ENCODE results near the gene NRXN2.

NRXN2 gene

DNA sequence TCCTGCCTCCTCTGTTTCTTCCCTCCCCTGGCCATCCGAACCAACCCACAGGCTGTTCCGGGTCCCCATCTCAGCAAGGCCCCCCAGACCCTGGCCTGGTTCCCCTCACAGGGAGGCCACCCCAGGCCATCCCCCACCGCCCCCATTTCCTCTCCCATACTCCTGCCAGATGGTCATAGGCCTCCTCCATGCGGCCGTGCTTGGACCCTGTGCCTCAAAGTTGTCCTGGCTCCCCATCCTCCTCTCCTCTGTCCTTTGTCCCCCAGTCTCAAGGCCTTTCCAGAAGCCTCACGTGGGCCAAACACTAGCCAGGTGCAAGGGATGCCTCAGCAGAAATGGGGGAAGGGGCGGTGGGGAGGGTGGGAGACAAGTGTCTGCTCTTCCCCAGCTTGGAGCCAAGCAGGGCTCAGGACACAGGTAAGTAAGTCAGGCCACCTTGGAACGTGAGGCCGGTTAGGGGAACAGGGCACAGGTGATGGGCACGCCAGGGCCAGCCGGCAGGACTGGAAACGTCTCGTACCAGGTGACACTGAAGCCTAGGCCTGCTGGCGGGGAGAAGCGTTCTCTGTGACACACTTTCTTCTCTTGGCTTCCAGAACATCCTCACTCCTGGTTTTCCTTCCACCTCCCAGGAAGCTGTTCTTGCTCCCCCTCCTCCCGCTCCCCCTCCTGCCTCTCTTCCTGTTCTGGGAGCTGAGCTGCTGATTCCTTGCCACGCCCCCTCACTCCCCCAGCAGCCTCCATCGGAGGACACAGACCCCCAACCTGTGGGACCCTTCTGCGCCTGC, 163.5 kb downstream of the NRXN2 start:
- Histone ChIP-seq H3K9me3 (ENCODE audit: control insufficient read depth, low read length) (no peaks in the 10 kb centered on the region), H3K4me3 (ENCODE audit: insufficient read depth, low read depth, low read length) (no peak overlapping the region)
- whole genome bisulfite sequencing, 2 experiments = 74 to 75% methylated on average over 19 of the region's 19 CpGs

DNA sequence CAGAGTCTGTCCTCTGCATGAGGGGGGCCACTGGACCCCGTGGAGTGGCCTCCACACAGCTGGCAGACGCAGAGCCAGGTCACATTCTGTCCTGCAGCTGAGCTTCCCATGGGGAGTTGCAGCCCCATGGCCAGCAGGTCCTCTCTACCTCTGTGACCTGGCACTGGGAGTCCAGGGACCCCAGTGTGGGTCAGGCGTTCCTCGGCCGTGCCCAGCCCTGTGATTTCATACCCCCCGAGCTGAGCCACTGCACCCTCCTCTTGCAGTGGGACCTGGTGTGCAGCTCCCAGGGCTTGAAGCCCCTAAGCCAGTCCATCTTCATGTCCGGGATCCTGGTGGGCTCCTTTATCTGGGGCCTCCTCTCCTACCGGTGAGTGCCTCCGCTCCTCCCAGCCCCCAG, 164.1 kb downstream of the NRXN2 start:
- no peaks in the 10 kb centered on the region for H3K27me3 ChIP-seq (ENCODE audit: control insufficient read depth, insufficient read depth, low read length, poor library complexity, severe bottlenecking)

More for the DNA sequence above, 163.5 kb downstream of the NRXN2 start:
- Histone ChIP-seq H3K27ac (ENCODE audit: insufficient read depth, low read depth, low read length, poor library complexity, severe bottlenecking) (no peak overlapping the region), H3K4me1 (ENCODE audit: control insufficient read depth, insufficient read depth, low read length) (peaks cover 24% of the 10 kb centered on the region), H3K36me3 (ENCODE audit: control insufficient read depth, insufficient read depth, low read length) (no peaks in the 10 kb centered on the region), H3K27me3 (ENCODE audit: control insufficient read depth, insufficient read depth, low read length, poor library complexity, severe bottlenecking) (no peaks in the 10 kb centered on the region)

DNA sequence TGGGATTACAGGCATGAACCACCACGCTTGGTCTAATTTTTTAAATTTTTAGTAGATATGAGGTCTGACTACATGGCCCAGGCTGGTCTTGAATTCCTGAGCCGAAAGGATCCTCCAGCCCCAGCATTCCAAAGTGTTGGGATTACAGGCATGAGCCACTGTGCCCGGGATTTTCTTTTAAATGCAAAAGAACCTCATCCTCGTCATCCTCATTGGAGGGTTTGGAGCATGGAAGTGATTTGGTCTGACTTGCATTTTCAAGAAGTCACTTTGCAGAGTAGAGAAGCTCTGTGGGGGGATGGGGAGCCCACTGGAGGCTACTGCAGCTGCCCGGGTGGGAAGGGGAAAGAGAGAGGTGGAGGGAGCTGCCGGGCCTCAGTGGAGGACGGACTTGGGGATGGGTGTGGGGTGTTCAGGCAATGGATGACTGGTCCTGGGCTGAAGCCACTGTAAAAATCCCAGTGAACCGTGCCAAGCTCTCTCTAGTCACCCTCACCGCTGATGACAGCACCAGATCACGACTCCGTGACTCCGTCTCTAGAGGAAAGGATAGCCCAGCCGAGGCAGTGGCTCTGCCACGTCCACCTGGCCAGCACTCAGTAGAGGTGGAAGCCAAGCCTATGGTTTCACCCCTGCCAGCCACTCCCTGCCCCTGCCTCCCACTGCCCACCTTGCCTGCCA, 164.8 kb downstream of the NRXN2 start:
- H3K27ac ChIP-seq (ENCODE audit: insufficient read depth, low read depth, low read length, poor library complexity, severe bottlenecking) = no peak overlapping the region
- H3K9me3 ChIP-seq (ENCODE audit: control insufficient read depth, low read length) = no peaks in the 10 kb centered on the region
- H3K27me3 ChIP-seq (ENCODE audit: control insufficient read depth, insufficient read depth, low read length, poor library complexity, severe bottlenecking) = no peaks in the 10 kb centered on the region
- H3K36me3 ChIP-seq (ENCODE audit: control insufficient read depth, insufficient read depth, low read length) = no peaks in the 10 kb centered on the region
- WGBS, 2 experiments = 59 to 60% methylated on average over 14 of the region's 14 CpGs
- no peak overlapping the region for H3K4me3 ChIP-seq (ENCODE audit: insufficient read depth, low read depth, low read length)
- H3K4me1 ChIP-seq (ENCODE audit: control insufficient read depth, insufficient read depth, low read length) = peaks cover 24% of the 10 kb centered on the region

More for the DNA sequence above, 164.1 kb downstream of the NRXN2 start:
- H3K36me3 ChIP-seq (ENCODE audit: control insufficient read depth, insufficient read depth, low read length) = no peaks in the 10 kb centered on the region
- peaks cover 24% of the 10 kb centered on the region for H3K4me1 ChIP-seq (ENCODE audit: control insufficient read depth, insufficient read depth, low read length)
- no peak overlapping the region for H3K4me3 ChIP-seq (ENCODE audit: insufficient read depth, low read depth, low read length)
- H3K27ac ChIP-seq (ENCODE audit: insufficient read depth, low read depth, low read length, poor library complexity, severe bottlenecking) = no peak overlapping the region
- 85 to 87% methylated on average over 9 of the region's 9 CpGs for WGBS, 2 experiments
- no peaks in the 10 kb centered on the region for H3K9me3 ChIP-seq (ENCODE audit: control insufficient read depth, low read length)

DNA sequence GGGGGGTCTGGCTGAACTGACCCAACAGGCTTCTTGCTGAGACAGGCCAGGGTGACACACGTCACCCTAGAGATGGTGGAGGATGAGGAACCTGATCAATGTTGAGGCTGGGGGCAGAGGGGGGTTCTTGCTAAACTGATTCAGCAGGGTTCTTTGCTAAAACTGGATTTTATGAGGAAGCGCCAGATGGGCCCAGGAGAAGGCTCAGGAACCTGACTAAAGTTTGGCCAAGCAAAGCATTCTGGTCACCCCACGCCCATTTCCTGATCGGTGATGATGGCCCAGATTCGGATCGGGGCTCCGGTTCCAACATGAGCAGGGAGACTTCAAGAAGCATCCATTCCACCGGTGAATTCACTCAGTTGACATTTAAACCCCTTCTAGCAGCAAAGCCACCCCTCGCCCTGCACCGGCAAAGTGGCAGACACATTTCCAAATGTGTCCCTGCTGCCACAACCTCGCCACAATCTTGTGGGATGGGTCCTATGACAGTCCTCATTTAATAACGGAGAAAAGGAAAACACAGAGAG, 166.2 kb downstream of the NRXN2 start:
- Histone ChIP-seq H3K4me1 (ENCODE audit: control insufficient read depth, insufficient read depth, low read length) (peaks cover 24% of the 10 kb centered on the region), H3K27ac (ENCODE audit: insufficient read depth, low read depth, low read length, poor library complexity, severe bottlenecking) (no peak overlapping the region), H3K36me3 (ENCODE audit: control insufficient read depth, insufficient read depth, low read length) (no peaks in the 10 kb centered on the region), H3K4me3 (ENCODE audit: insufficient read depth, low read depth, low read length) (no peak overlapping the region), H3K27me3 (ENCODE audit: control insufficient read depth, insufficient read depth, low read length, poor library complexity, severe bottlenecking) (no peaks in the 10 kb centered on the region), H3K9me3 (ENCODE audit: control insufficient read depth, low read length) (no peaks in the 10 kb centered on the region)
- 96% methylated on average over 12 of the region's 12 CpGs for WGBS, 2 experiments
